SK-N-MC (cell line): ENCODE measurements around the gene PPP6C.

ENCODE experiments used
- FOXP2 ChIP-seq: optimal IDR thresholded peaks from 2 replicates; pipeline ENCODE3; 2011; ENCODE audit warnings: mild to moderate bottlenecking, moderate library complexity; ENCODE audit not compliant: insufficient read depth; ENCODE audit errors: extremely low read length, control extremely low read depth
- POLR2AphosphoS5 ChIP-seq: IDR thresholded peaks from 2 replicates; pipeline ENCODE4 v1.6.1; 2012; ENCODE audit warnings: mild to moderate bottlenecking, low read depth, low read length, borderline replicate concordance

GRCh38 chr9:125156551-125156950 is 33.1 kb downstream of the PPP6C start:
- no peak for TF ChIP-seq POLR2AphosphoS5
- no peak for TF ChIP-seq FOXP2
